Pancreas (tissue), 10 donors: ENCODE data around the gene LMBR1. TPM values are rescaled to one million over a fixed set of nuclear protein-coding genes. Genes with fewer than 3 reads are reported as not detected.

Experiments
- ATAC-seq, 4 donors: fragments of 200-7000 bp; cut with Tn5 transposase; one replicate each; pipeline versions ENCODE4 v1.8.0 to v1.9.1; 2020; ENCODE audit warnings: mild to moderate bottlenecking in 4 of 4, moderate library complexity in 4 of 4
- DNase-seq, 6 donors: peaks; one replicate each; pipeline ENCODE4 v3.0.0-alpha.2; 2020
- FAIRE-seq: peaks from 2 replicates; lab custom pipeline; 2012; peaks lifted over from hg19 to GRCh38; lab: Jason Lieb, UNC
- H3K27ac ChIP-seq, 4 donors: fragments of 200-600 bp; sonication (generic); 1 replicate in 3 of 4; 2 replicates in 1 of 4; pipeline versions ENCODE4 v1.5.0 to v1.8.0; 2020
- H3K27me3 ChIP-seq, 4 donors: fragments of 200-600 bp; one replicate each; pipeline ENCODE4 v1.8.0; 2021
- H3K36me3 ChIP-seq, 3 donors: fragments of 200-600 bp; sonication (generic) in 1 of 3; one replicate each; pipeline versions ENCODE4 v1.5.0 to v1.8.0; 2020 to 2021
- H3K4me1 ChIP-seq, 3 donors: fragments of 200-600 bp; one replicate each; pipeline ENCODE4 v1.8.0; 2021
- H3K4me3 ChIP-seq, 4 donors: fragments of 200-600 bp; sonication (generic) in 2 of 4; one replicate each; pipeline versions ENCODE4 v1.5.0 to v1.8.0; 2020 to 2021
- H3K9me3 ChIP-seq, 4 donors: fragments of 200-600 bp; one replicate each; pipeline ENCODE4 v1.8.0; 2021
- WGBS, 2 donors: extraction: QIAGEN DNeasy Blood & Tissue Kit; methylation state at CpG; one replicate each; pipeline ENCODE4 v1.1.7; 2013; 5-methylcytosine and 5-hydroxymethylcytosine counted together
- intact Hi-C, 3 donors: fragments of 100-400 bp; cut with DNase I; formaldehyde crosslinking; loops; one replicate each; pipeline versions ENCODE4 v1.11.1 to v1.14.2; 2022
- polyA plus RNA-seq, 2 donors: library from polyadenylated mRNA; stranded (reverse); fragments of 200-250 nt; gene quantifications; one replicate each; pipeline ENCODE4 v1.2.3, GENCODE V29; 2013
- total RNA-seq, 6 donors: library from RNA; stranded (reverse); fragmentation: NEBNext Ultra II Directional in 4 of 6; extraction: Animal tissue kit (Norgen Biotek cat#: 25700) in 4 of 6; gene quantifications; one replicate each; pipeline versions ENCODE4 v1.2.1 to v1.2.4, GENCODE V29; 2021 to 2023
- TF ChIP-seq, protein P1 (sequence below), 4 donors: fragments of 200-600 bp; sonication (generic) in 3 of 4; IDR thresholded peaks; one replicate each; pipeline versions ENCODE4 v1.5.0 to v1.8.0; 2021; ENCODE audit warnings: antibody characterized with exemption in 4 of 4
- donor health status: healthy with polysubstance abuse.
- donor health status: DM: no; HTN: no; CAD: no; lungs with moderate emphysema.
- donor health status: DM: no; HTN: no; CAD: no.
- donor health status: control.
- donor health status: control.
- donor health status: Bipolar disorder and iron deficiency.
- donor health status: DM: yes; HTN: yes; CAD: no.
- donor health status: DM: no; HTN: no; CAD: no.
- donor health status: DM: no; HTN: no; CAD: no.
- donor health status: DM: yes; HTN: yes; CAD: no.

The LMBR1 gene
- total and polyA plus RNA-seq, 8 donors: 6.7 to 40.4 (median 24.7) TPM

GRCh38 chr7:156692849-156693248, 200.1 kb downstream of the LMBR1 start:
- H3K27me3 ChIP-seq: no peaks in the 10 kb centered on the region
- ATAC-seq (no peak), FAIRE-seq (no peak), DNase-seq (no peak)
- no peaks in the 10 kb centered on the region for H3K4me1 ChIP-seq
- TF ChIP-seq, protein P1, sequence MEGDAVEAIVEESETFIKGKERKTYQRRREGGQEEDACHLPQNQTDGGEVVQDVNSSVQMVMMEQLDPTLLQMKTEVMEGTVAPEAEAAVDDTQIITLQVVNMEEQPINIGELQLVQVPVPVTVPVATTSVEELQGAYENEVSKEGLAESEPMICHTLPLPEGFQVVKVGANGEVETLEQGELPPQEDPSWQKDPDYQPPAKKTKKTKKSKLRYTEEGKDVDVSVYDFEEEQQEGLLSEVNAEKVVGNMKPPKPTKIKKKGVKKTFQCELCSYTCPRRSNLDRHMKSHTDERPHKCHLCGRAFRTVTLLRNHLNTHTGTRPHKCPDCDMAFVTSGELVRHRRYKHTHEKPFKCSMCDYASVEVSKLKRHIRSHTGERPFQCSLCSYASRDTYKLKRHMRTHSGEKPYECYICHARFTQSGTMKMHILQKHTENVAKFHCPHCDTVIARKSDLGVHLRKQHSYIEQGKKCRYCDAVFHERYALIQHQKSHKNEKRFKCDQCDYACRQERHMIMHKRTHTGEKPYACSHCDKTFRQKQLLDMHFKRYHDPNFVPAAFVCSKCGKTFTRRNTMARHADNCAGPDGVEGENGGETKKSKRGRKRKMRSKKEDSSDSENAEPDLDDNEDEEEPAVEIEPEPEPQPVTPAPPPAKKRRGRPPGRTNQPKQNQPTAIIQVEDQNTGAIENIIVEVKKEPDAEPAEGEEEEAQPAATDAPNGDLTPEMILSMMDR (IDR thresholded peaks at IDR 0.05): no peak
- no peaks in the 10 kb centered on the region for H3K36me3 ChIP-seq
- no peak overlapping the region for H3K4me3 ChIP-seq
- intact Hi-C loops: no loop called here
- H3K27ac ChIP-seq: no peak overlapping the region
- WGBS, 2 donors: 61 to 78% methylated on average over 1 of the region's 1 CpG
- no peaks in the 10 kb centered on the region for H3K9me3 ChIP-seq

- Histone ChIP-seq H3K27me3 (no peaks in the 10 kb centered on the region), H3K4me3 (no peak overlapping the region), H3K4me1 (no peaks in the 10 kb centered on the region), H3K9me3 (no peaks in the 10 kb centered on the region), H3K27ac (no peak overlapping the region), H3K36me3 (no peaks in the 10 kb centered on the region)
- FAIRE-seq (no peak), DNase-seq (no peak), ATAC-seq (no peak)
- TF ChIP-seq, protein P1 (IDR thresholded peaks at IDR 0.05): no peak
- 89 to 95% methylated on average over 5 of the region's 5 CpGs for WGBS, 2 donors
- intact Hi-C loops: no loop called here
These were observed 201.2 kb downstream of the LMBR1 start for GRCh38 chr7:156691764-156692163.

DNA sequence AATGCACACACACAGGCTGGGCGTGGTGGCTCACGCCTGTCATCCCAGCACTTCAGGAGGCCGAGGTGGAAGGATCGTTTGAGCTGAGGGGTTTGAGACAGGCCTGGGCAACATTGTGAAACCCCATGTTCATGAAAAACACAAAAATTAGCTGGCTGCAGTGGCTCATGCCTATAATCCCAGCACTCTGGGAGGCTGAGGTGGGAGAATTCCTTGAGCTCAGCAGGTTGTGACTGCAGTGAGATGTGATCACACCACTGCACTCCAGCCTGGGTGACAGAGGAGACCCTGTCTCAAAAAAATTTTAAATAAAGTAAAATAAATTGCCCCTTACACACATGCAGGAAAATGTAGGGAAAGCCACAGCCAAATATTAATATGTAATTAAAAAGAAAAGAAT, 208.3 kb downstream of the LMBR1 start:
- peaks cover 0 to 18% (median 4%) of the 10 kb centered on the region in 3 donors for H3K36me3 ChIP-seq
- H3K9me3 ChIP-seq: no peaks in the 10 kb centered on the region
- no peak for ATAC-seq
- WGBS, 2 donors: 94 to 95% methylated on average over 4 of the region's 4 CpGs
- TF ChIP-seq, protein P1 (IDR thresholded peaks at IDR 0.05): no peak
- no peak overlapping the region for H3K4me3 ChIP-seq
- H3K27ac ChIP-seq: no peak overlapping the region
- H3K4me1 ChIP-seq: no peaks in the 10 kb centered on the region
- no peak for FAIRE-seq
- no peak for DNase-seq
- intact Hi-C loops: no loop called here
- no peaks in the 10 kb centered on the region for H3K27me3 ChIP-seq

- Histone ChIP-seq H3K27me3 (no peaks in the 10 kb centered on the region), H3K9me3 (no peaks in the 10 kb centered on the region), H3K4me3 (no peak overlapping the region), H3K36me3 (peaks cover 0 to 21% (median 4%) of the 10 kb centered on the region in 3 donors), H3K27ac (no peak overlapping the region), H3K4me1 (no peaks in the 10 kb centered on the region)
- no peak for ATAC-seq
- WGBS, 2 donors: 96 to 97% methylated on average over 10 of the region's 10 CpGs
- DNase-seq: no peak
- no peak for FAIRE-seq
- intact Hi-C loops: no loop called here
- TF ChIP-seq, protein P1 (IDR thresholded peaks at IDR 0.05): no peak
These were observed 208.7 kb downstream of the LMBR1 start for GRCh38 chr7:156684251-156684650.

DNA sequence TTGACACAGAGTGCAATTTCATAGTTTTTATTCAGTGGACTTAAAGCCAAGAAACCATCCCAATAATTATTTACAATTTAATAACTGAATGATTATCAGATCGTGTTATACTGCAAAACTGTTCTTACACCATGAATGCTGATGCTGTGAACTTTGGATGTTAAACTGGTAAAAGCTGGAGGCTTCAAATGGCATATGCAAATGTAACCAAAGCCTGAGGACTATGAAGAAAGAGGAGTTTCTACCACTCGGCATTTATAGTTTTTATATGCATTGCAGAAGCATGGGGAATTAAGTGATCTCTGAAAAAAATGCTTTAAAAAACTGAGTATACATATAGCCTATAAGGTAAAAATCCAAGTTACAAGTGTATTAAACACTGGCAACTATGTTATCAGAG, 210.1 kb downstream of the LMBR1 start:
- Histone ChIP-seq H3K27me3 (no peaks in the 10 kb centered on the region), H3K27ac (no peak overlapping the region), H3K4me1 (no peaks in the 10 kb centered on the region), H3K36me3 (peaks cover 0 to 27% (median 4%) of the 10 kb centered on the region in 3 donors), H3K4me3 (no peak overlapping the region), H3K9me3 (no peaks in the 10 kb centered on the region)
- no peak for DNase-seq
- no peak for ATAC-seq
- FAIRE-seq: no peak
- intact Hi-C loops: no loop called here
- 80 to 90% methylated on average over 2 of the region's 2 CpGs for WGBS, 2 donors
- TF ChIP-seq, protein P1 (IDR thresholded peaks at IDR 0.05): no peak
